ENCODE measurements around the gene DSC3. TPM values are rescaled to one million over a fixed set of nuclear protein-coding genes. Genes with fewer than 3 reads are reported as not detected.

The DSC3 gene
- total and polyA plus RNA-seq, 9 of the 15 experiments (the other 6 are each of a cell fraction or from before 2014, with no cell fraction given) = 0.01 to 0.40 (median 0.07) TPM

DNA sequence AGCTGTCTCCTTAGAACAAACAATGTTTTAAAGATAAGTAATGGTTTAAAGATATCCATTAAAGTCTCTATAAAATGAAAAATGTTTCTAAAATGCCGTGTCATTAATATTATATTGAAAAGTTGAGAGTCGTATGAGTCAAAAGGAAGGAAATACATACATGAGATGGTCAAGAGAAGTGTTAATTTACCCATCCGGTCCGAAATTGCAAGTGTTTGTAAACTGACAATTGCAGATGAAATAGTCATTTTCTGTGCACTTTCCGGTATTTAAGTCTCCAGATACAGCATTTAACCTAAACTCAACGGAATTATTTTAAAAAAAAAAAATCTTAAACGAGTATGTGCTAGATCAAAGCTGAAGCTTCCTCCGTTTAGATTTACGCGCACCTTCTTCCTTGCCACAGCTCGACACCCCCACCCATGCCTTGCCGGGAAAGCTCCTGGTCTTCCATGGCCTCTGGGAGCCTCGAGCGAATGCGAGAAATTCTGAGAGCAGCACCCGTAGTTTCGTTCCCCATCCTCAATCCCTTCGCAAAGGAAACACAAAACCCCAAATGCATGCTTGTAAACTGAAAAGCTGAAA, 1.8 kb downstream of the DSC3 start:
- Histone ChIP-seq H2AFZ (ENCODE audit: low read depth, low read length) (no peak overlapping the region), H3K9me3 (replicated peaks; ENCODE audit: control insufficient read depth, insufficient read depth, low read depth, low read length) (no peaks in the 10 kb centered on the region), H3K79me2 (ENCODE audit: control insufficient read depth, insufficient read depth, low read length) (no peaks in the 10 kb centered on the region), H3K4me1 (replicated peaks in 1 of 2; ENCODE audit: control insufficient read depth in 2 of 2, insufficient read depth in 2 of 2, low read length in 2 of 2) (peaks cover 0 to 18% of the 10 kb centered on the region in 2 experiments; a peak in 1 of 5 replicates), H3K27ac (ENCODE audit: extremely low read depth, low read depth, low read length) (no peak overlapping the region), H3K4me2 (ENCODE audit: insufficient read depth, low read length) (no peak overlapping the region), H3K36me3 (ENCODE audit: control insufficient read depth, insufficient read depth, low read length) (no peaks in the 10 kb centered on the region), H4K20me1 (replicated peaks; ENCODE audit: control insufficient read depth, insufficient read depth, low read length) (no peaks in the 10 kb centered on the region), H3K4me3 (no peak overlapping the region), H3K9me1 (ENCODE audit: control insufficient read depth, insufficient read depth, low read length) (no peaks in the 10 kb centered on the region), H3K27me3 (ENCODE audit: control insufficient read depth in 2 of 2, insufficient read depth in 2 of 2, low read length in 2 of 2) (peaks cover 0 to 23% of the 10 kb centered on the region in 2 experiments; a peak in 2 of 5 replicates), H3K9ac (ENCODE audit: insufficient read depth in 1 of 2, low read depth in 2 of 2, low read length in 2 of 2) (no peak overlapping the region)
- ATAC-seq (no peak), FAIRE-seq (no peak), DNase-seq (ENCODE audit: extremely low read depth in 1 of 4, low spot score in 3 of 4) (no peak)
- ChIA-PET CTCF (ENCODE audit: low intra/inter-chr PET ratio) (no interaction called here), POLR2A (no interaction called here)
- no TSS peak for BruUV-seq (replicated peaks)
- intact Hi-C loops (cut with micrococcal nuclease) (no loop called here), in situ Hi-C loops (cut with MboI) (no loop called here)
- WGBS (ENCODE audit: insufficient coverage, low coverage, missing lambda C conversion rate) = 28% methylated on average over 18 of the region's 18 CpGs
- TF ChIP-seq, protein P1, sequence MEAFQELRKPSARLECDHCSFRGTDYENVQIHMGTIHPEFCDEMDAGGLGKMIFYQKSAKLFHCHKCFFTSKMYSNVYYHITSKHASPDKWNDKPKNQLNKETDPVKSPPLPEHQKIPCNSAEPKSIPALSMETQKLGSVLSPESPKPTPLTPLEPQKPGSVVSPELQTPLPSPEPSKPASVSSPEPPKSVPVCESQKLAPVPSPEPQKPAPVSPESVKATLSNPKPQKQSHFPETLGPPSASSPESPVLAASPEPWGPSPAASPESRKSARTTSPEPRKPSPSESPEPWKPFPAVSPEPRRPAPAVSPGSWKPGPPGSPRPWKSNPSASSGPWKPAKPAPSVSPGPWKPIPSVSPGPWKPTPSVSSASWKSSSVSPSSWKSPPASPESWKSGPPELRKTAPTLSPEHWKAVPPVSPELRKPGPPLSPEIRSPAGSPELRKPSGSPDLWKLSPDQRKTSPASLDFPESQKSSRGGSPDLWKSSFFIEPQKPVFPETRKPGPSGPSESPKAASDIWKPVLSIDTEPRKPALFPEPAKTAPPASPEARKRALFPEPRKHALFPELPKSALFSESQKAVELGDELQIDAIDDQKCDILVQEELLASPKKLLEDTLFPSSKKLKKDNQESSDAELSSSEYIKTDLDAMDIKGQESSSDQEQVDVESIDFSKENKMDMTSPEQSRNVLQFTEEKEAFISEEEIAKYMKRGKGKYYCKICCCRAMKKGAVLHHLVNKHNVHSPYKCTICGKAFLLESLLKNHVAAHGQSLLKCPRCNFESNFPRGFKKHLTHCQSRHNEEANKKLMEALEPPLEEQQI (IDR thresholded peaks at IDR 0.05) = no peak
- TF ChIP-seq GTF2E2 (tag; IDR thresholded peaks at IDR 0.05) (no peak), SRSF9 (IDR thresholded peaks at IDR 0.05; ENCODE audit: borderline replicate concordance, low read depth, low read length) (no peak), CREB5 (CRISPR knock-in tag; IDR thresholded peaks at IDR 0.05) (no peak), GABPB1 (CRISPR knock-in tag; IDR thresholded peaks at IDR 0.05) (no peak), ERF (CRISPR knock-in tag; IDR thresholded peaks at IDR 0.05) (no peak), ZNF253 (CRISPR knock-in tag; conservative IDR thresholded peaks at IDR 0.05) (no peak), MEIS2 (IDR thresholded peaks at IDR 0.05; ENCODE audit: partially characterized antibody) (no peak), ETV5 (CRISPR knock-in tag; IDR thresholded peaks at IDR 0.05; ENCODE audit: low read depth) (no peak), MYC (IDR thresholded peaks at IDR 0.05; ENCODE audit: low read depth, low read length) (no peak), MYC (CRISPR knock-in tag; IDR thresholded peaks at IDR 0.05; ENCODE audit: borderline replicate concordance, low read depth) (no peak), RCOR1 (IDR thresholded peaks at IDR 0.05; ENCODE audit: borderline replicate concordance in 1 of 2, low read depth in 2 of 2, low read length in 2 of 2) (no peak), HNRNPL (IDR thresholded peaks at IDR 0.05; ENCODE audit: low read depth, low read length) (no peak), BHLHE40 (IDR thresholded peaks at IDR 0.05; ENCODE audit: low read length) (no peak), TAF7 (tag; IDR thresholded peaks at IDR 0.05) (no peak), SIX5 (IDR thresholded peaks at IDR 0.05; ENCODE audit: borderline replicate concordance in 1 of 2, insufficient read depth in 1 of 2, low read depth in 1 of 2, low read length in 2 of 2) (no peak), EGR1 (conservative IDR thresholded peaks at IDR 0.05) (no peak), EWSR1 (IDR thresholded peaks at IDR 0.05; ENCODE audit: borderline replicate concordance, low read depth, partially characterized antibody) (no peak)
- TF ChIP-seq, protein P2, sequence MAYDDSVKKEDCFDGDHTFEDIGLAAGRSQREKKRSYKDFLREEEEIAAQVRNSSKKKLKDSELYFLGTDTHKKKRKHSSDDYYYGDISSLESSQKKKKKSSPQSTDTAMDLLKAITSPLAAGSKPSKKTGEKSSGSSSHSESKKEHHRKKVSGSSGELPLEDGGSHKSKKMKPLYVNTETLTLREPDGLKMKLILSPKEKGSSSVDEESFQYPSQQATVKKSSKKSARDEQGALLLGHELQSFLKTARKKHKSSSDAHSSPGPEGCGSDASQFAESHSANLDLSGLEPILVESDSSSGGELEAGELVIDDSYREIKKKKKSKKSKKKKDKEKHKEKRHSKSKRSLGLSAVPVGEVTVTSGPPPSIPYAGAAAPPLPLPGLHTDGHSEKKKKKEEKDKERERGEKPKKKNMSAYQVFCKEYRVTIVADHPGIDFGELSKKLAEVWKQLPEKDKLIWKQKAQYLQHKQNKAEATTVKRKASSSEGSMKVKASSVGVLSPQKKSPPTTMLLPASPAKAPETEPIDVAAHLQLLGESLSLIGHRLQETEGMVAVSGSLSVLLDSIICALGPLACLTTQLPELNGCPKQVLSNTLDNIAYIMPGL (CRISPR knock-in tag; IDR thresholded peaks at IDR 0.05) = no peak
